ENCODE data around the gene WDR13. TPM values are rescaled to one million over a fixed set of nuclear protein-coding genes. Genes with fewer than 3 reads are reported as not detected.

Gene WDR13
- total and polyA plus RNA-seq, 9 donors: 8.5 to 189 (median 148) TPM

- TF ChIP-seq CTCF (IDR thresholded peaks at IDR 0.05) (no peak), EP300 (IDR thresholded peaks at IDR 0.05) (no peak), POLR2A (IDR thresholded peaks at IDR 0.05) (no peak)
- 92 to 94% (median 93%) methylated on average over 24 of the region's 24 CpGs for WGBS, 3 donors
- Histone ChIP-seq H3K27me3 (no peaks in the 10 kb centered on the region), H3K36me3 (no peaks in the 10 kb centered on the region), H3K4me1 (ENCODE audit: insufficient read depth) (no peaks in the 10 kb centered on the region), H3K9me3 (no peaks in the 10 kb centered on the region), H3K4me3 (no peak overlapping the region), H3K27ac (no peak overlapping the region)
- intact Hi-C loops (cut with DNase I): loop anchor here in 1 of 4 donors (10.0 kb wide), 1 partner anchor 475 kb away; no protein-coding TSS in a partner anchor
- peak in 1 of 5 donors; percentile 29 for DNase-seq
These were observed 37.7 kb upstream of the WDR13 start for GRCh38 chrX:48559636-48560035.

- intact Hi-C loops (cut with DNase I): no loop called here
- Histone ChIP-seq H3K9me3 (no peaks in the 10 kb centered on the region), H3K4me1 (ENCODE audit: insufficient read depth) (no peaks in the 10 kb centered on the region), H3K36me3 (no peaks in the 10 kb centered on the region), H3K27ac (no peak overlapping the region), H3K27me3 (no peaks in the 10 kb centered on the region), H3K4me3 (no peak overlapping the region)
- DNase-seq: peak in 1 of 5 donors; percentile 21
- no peak for TF ChIP-seq CTCF (IDR thresholded peaks at IDR 0.05)
- no peak for TF ChIP-seq POLR2A (IDR thresholded peaks at IDR 0.05)
- no peak for TF ChIP-seq EP300 (IDR thresholded peaks at IDR 0.05)
- WGBS, 3 donors: 85 to 90% (median 89%) methylated on average over 14 of the region's 14 CpGs
These were observed 37.2 kb upstream of the WDR13 start for GRCh38 chrX:48560056-48560455.

GRCh38 chrX:48560681-48561080, 36.6 kb upstream of the WDR13 start:
- H3K9me3 ChIP-seq: no peaks in the 10 kb centered on the region
- no peak for TF ChIP-seq CTCF (IDR thresholded peaks at IDR 0.05)
- TF ChIP-seq EP300 (IDR thresholded peaks at IDR 0.05): no peak
- TF ChIP-seq POLR2A (IDR thresholded peaks at IDR 0.05): no peak
- WGBS, 3 donors: 89 to 95% (median 91%) methylated on average over 12 of the region's 12 CpGs
- H3K27ac ChIP-seq: no peak overlapping the region
- H3K4me1 ChIP-seq (ENCODE audit: insufficient read depth): no peaks in the 10 kb centered on the region
- H3K4me3 ChIP-seq: no peak overlapping the region
- DNase-seq: peak in 1 of 5 donors; percentile 28
- intact Hi-C loops (cut with DNase I): no loop called here
- H3K36me3 ChIP-seq: no peaks in the 10 kb centered on the region
- no peaks in the 10 kb centered on the region for H3K27me3 ChIP-seq

GRCh38 chrX:48569958-48570357, 27.3 kb upstream of the WDR13 start:
- H3K36me3 ChIP-seq: no peaks in the 10 kb centered on the region
- H3K27me3 ChIP-seq: no peaks in the 10 kb centered on the region
- TF ChIP-seq CTCF (IDR thresholded peaks at IDR 0.05) (no peak), POLR2A (IDR thresholded peaks at IDR 0.05) (no peak), EP300 (IDR thresholded peaks at IDR 0.05) (no peak)
- no peaks in the 10 kb centered on the region for H3K9me3 ChIP-seq
- no peak for DNase-seq
- WGBS, 3 donors: 63 to 67% (median 67%) methylated on average over 1 of the region's 1 CpG
- no peak overlapping the region for H3K4me3 ChIP-seq
- H3K4me1 ChIP-seq (ENCODE audit: insufficient read depth): no peaks in the 10 kb centered on the region
- H3K27ac ChIP-seq: no peak overlapping the region
- intact Hi-C loops (cut with DNase I): no loop called here
